ENCODE results near the gene PUS1.

The PUS1 gene

GRCh38 chr12:131990066-131990979 lies 61.2 kb downstream of the PUS1 start:
- H3K4me3 ChIP-seq (ENCODE audit: low read depth, low read length): no peak overlapping the region

- no peak overlapping the region for H3K4me3 ChIP-seq (ENCODE audit: low read depth, low read length)
Observed at GRCh38 chr12:131990980-131991305, 61.9 kb downstream of the PUS1 start.

- no peak overlapping the region for H3K4me3 ChIP-seq (ENCODE audit: low read depth, low read length)
Observed at GRCh38 chr12:131991816-131992430, 62.8 kb downstream of the PUS1 start.

GRCh38 chr12:131994589-131994988 lies 65.5 kb downstream of the PUS1 start:
- H3K4me3 ChIP-seq (ENCODE audit: low read depth, low read length): no peak overlapping the region

Measured in iPS-11a (cell line).